Dedifferentiated amniotic fluid mesenchymal stem cell (primary cell): ENCODE measurements around the gene TEX22.

Source experiments
- DNase-seq: peaks from one replicate; pipeline ENCODE4 v3.0.0-alpha.2; 2016; ENCODE audit errors: extremely low spot score

The TEX22 gene

GRCh38 chr14:105366386-105367074, 31.8 kb upstream of the TEX22 start:
- no peak for DNase-seq

GRCh38 chr14:105367116-105368031, 31.0 kb upstream of the TEX22 start:
- no peak for DNase-seq

- no peak for DNase-seq
These were observed 30.3 kb upstream of the TEX22 start for GRCh38 chr14:105368032-105368417.

- DNase-seq = no peak
These were observed 29.9 kb upstream of the TEX22 start for GRCh38 chr14:105368426-105368825.

GRCh38 chr14:105368910-105369652, 29.3 kb upstream of the TEX22 start:
- DNase-seq = no peak

- DNase-seq = no peak
These were observed 28.7 kb upstream of the TEX22 start for GRCh38 chr14:105369653-105370040.

GRCh38 chr14:105374389-105374788, 23.9 kb upstream of the TEX22 start:
- no peak for DNase-seq

GRCh38 chr14:105375635-105376057, 22.7 kb upstream of the TEX22 start:
- no peak for DNase-seq

- no peak for DNase-seq
These were observed 21.6 kb upstream of the TEX22 start for GRCh38 chr14:105376521-105377440.

- DNase-seq = no peak
These were observed 20.7 kb upstream of the TEX22 start for GRCh38 chr14:105377555-105378182.

- DNase-seq = no peak
These were observed 20.1 kb upstream of the TEX22 start for GRCh38 chr14:105378199-105378598.

GRCh38 chr14:105378873-105379685, 19.3 kb upstream of the TEX22 start:
- no peak for DNase-seq

GRCh38 chr14:105379946-105380345, 18.4 kb upstream of the TEX22 start:
- no peak for DNase-seq

- DNase-seq = no peak
These were observed 17.6 kb upstream of the TEX22 start for GRCh38 chr14:105380756-105381155.

- no peak for DNase-seq
These were observed 16.6 kb upstream of the TEX22 start for GRCh38 chr14:105381446-105382342.

GRCh38 chr14:105382343-105383082, 15.8 kb upstream of the TEX22 start:
- DNase-seq = no peak

- no peak for DNase-seq
These were observed 15.1 kb upstream of the TEX22 start for GRCh38 chr14:105383083-105383730.
